H7 (cell line): ENCODE results near the gene SRPRA. TPM values are rescaled to one million over a fixed set of nuclear protein-coding genes. Genes with fewer than 3 reads are reported as not detected.
A peak's percentile ranks its signal among the peaks of the same experiment; 100 is the strongest.
"Not testable (repeated sequence)": the region's sequence is repeated elsewhere in the genome, so short reads cannot be mapped to it uniquely, and the experiment has no call there.

Experiments
- DNase-seq: peaks from one replicate; pipeline ENCODE4 v3.0.0; 2012
- H3K27me3 ChIP-seq: 2 replicates; pipeline ENCODE4 v1.6.0; 2011; ENCODE audit warnings: mild to moderate bottlenecking, low read length; ENCODE audit not compliant: control insufficient read depth, insufficient read depth
- H3K36me3 ChIP-seq: replicated peaks from 2 replicates; pipeline ENCODE4 v1.5.1; 2011; ENCODE audit warnings: low read length; ENCODE audit not compliant: control insufficient read depth, insufficient read depth
- H3K4me3 ChIP-seq: 2 replicates; pipeline ENCODE4 v1.5.1; 2011; ENCODE audit warnings: low read depth, mild to moderate bottlenecking, control low read depth, low read length, moderate library complexity; ENCODE audit not compliant: insufficient read depth
- total RNA-seq: library from RNA; depleted of rRNA; stranded (reverse); fragments of >200 nt; shearing (Covaris generic); gene quantifications from 2 replicates; pipeline ENCODE4 v1.2.3, GENCODE V29; 2014; rRNA removed

The SRPRA gene, protein sequence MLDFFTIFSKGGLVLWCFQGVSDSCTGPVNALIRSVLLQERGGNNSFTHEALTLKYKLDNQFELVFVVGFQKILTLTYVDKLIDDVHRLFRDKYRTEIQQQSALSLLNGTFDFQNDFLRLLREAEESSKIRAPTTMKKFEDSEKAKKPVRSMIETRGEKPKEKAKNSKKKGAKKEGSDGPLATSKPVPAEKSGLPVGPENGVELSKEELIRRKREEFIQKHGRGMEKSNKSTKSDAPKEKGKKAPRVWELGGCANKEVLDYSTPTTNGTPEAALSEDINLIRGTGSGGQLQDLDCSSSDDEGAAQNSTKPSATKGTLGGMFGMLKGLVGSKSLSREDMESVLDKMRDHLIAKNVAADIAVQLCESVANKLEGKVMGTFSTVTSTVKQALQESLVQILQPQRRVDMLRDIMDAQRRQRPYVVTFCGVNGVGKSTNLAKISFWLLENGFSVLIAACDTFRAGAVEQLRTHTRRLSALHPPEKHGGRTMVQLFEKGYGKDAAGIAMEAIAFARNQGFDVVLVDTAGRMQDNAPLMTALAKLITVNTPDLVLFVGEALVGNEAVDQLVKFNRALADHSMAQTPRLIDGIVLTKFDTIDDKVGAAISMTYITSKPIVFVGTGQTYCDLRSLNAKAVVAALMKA
- 65.9 and 72.7 TPM in 2 replicates for total RNA-seq

GRCh38 chr11:126268708-126269579 lies at the start of gene SRPRA, which contains the start of gene FOXRED1:
SRPRA (minus strand) TSS chr11:126268895; CDS start chr11:126268804, 91 bp downstream.
FOXRED1 (plus strand) TSS chr11:126269154; CDS start chr11:126269207, 53 bp downstream.
- DNase-seq: peak; percentile 100
- peak within 1 kb of the TSS; percentile 88 for H3K4me3 ChIP-seq

DNA sequence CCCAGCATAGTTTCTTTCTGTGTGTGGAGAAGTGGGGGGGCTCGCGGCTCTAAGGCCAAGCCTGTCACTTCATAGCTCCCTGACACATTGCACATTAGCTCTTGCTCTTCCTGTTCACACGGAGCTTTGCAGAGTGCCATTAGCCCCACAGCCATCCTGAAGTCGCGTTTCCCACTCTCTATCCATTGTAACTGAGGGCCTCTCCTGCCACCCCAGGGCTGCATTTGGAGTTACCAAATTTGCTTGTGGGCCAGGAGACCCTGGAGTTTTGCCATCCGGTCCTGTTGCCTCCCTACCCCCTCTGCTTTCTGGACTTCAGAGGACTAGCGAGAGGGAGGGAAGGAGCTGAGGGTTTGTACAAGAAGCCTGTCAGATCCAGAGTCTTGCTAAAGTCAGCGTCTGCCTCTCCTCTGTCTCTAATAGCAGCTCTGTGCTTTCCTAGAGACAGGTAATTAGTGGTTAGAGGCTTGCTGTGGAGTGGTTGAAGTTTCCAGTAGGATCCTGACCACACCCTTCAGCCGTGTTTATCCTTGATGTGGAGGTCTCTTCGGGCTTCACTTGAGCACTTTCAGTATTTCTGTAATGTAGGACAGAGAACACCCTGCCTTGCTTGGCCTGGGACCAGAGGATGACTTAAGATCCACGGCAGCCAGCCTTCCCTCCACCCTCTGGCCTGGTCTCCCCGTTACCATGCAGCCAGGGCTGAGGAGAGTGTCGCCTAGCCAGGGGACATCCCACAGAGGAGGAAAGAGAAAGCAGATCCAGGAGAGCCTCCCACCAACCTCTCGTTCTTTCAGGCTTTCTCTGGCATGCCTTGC lies 49.3 kb upstream of the SRPRA start:
- DNase-seq: no peak
- Histone ChIP-seq H3K4me3 (no peak overlapping the region), H3K27me3 (no peaks in the 10 kb centered on the region), H3K36me3 (no peaks in the 10 kb centered on the region; the same call in 1 of the 2 replicates)

More at GRCh38 chr11:126268708-126269579, at the start of gene SRPRA, which contains the start of gene FOXRED1:
- Histone ChIP-seq H3K27me3 (no peaks in the 10 kb centered on the region), H3K36me3 (peaks cover 47% of the 10 kb centered on the region)

- Histone ChIP-seq H3K27me3 (no peaks in the 10 kb centered on the region), H3K36me3 (no peaks in the 10 kb centered on the region; the same call in 1 of the 2 replicates), H3K4me3 (no peak overlapping the region)
- no peak for DNase-seq
Measured at GRCh38 chr11:126317432-126317755, 48.7 kb upstream of the SRPRA start.

DNA sequence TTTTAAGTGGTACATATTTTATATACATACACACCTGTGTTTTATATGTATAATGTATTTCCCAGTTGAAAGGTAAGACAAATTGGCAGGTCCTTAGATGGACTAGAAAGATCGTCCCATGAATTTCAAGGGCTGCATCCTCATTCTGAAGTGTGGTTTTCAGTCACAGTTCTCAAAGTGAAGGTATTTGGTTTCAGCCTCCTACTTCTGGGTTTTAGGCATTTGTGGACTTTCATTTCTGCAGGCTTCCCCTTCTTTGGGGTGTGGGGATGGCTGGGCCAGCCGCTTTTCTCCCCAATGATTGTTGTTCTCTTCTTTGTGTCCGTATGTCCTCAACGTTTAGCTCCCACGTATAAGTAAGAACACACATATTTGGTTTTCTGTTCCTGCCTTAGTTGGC lies 45.1 kb upstream of the SRPRA start:
- Histone ChIP-seq H3K27me3 (no peaks in the 10 kb centered on the region), H3K4me3 (no peak overlapping the region), H3K36me3 (no peaks in the 10 kb centered on the region; the same call in 1 of the 2 replicates)
- no peak for DNase-seq

- no peaks in the 10 kb centered on the region for H3K27me3 ChIP-seq
- DNase-seq: no peak
- H3K4me3 ChIP-seq: no peak overlapping the region
- no peaks in the 10 kb centered on the region; the same call in 1 of the 2 replicates for H3K36me3 ChIP-seq
Measured at GRCh38 chr11:126312961-126313360, 44.3 kb upstream of the SRPRA start.

GRCh38 chr11:126311401-126312291 lies 43.0 kb upstream of the SRPRA start:
- no peak for DNase-seq
- Histone ChIP-seq H3K27me3 (no peaks in the 10 kb centered on the region), H3K4me3 (no peak overlapping the region), H3K36me3 (no peaks in the 10 kb centered on the region; the same call in 1 of the 2 replicates)

- no peaks in the 10 kb centered on the region; the same call in 1 of the 2 replicates for H3K36me3 ChIP-seq
- DNase-seq: no peak
- no peaks in the 10 kb centered on the region for H3K27me3 ChIP-seq
- no peak overlapping the region for H3K4me3 ChIP-seq
Measured at GRCh38 chr11:126310992-126311310, 42.3 kb upstream of the SRPRA start.

DNA sequence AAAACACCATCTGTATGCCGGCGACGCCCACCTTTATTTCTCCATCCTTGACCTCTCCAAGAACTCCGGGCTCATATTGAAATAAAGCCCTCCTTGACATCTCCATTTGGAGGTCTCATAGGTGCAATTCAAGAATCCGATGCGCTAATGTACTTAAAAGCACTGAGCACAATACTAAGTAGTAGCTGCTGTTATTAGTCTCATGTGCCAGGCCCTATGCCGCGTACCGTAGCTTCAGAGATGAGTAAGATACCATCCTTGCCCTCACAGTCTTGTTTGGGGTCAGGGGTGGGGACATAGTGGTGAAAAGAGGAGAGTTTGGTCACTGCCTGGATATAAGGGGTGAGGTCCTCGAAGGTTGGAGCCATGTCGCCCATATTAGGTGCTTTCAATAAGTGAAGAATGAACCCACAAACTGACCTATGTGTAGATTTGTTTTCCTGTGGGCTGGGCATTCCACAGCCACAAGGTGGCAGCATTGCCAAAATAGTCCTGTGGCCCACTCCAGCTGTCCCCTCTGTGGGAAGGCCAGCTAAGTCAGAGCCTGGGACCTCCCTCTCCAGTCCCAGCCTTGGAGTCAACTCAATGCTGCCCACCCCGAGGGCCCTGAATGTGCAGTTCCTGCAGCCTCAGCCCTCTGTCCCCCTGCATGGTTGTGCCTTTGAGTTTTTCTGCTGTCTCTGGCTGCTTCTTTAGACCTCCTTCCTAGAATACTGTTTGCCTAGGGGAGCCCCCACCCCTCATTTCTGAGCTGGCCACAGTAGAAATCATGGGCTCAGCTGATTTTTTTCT lies 41.7 kb upstream of the SRPRA start:
- peak; percentile 82 for DNase-seq
- Histone ChIP-seq H3K36me3 (no peaks in the 10 kb centered on the region; the same call in 1 of the 2 replicates), H3K27me3 (no peaks in the 10 kb centered on the region), H3K4me3 (no peak overlapping the region)

- not testable (repeated sequence) for H3K27me3 ChIP-seq, DNase-seq, H3K36me3 ChIP-seq, H3K4me3 ChIP-seq
Measured at GRCh38 chr11:126308771-126309170, 40.1 kb upstream of the SRPRA start.

DNA sequence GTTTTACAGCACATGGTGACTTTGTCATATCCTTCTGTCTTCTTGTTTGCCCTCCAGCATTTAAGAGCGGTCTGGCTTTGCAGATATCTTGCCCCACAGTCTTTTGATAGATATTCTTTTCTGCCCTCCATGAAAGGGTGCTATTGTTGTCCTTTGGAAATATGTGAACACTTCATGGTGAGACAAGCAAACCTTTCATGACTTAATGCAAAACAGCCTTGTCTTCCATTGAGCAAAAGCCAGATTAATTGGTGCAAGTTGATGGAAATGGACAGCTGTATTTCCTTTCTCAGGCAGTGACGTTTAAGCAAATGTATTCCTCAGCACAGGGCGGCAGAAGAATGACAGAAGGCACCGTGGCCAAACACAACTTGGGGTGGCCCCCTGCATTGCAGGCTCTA lies 39.6 kb upstream of the SRPRA start:
- Histone ChIP-seq H3K27me3 (no peaks in the 10 kb centered on the region), H3K36me3 (no peaks in the 10 kb centered on the region; the same call in 1 of the 2 replicates), H3K4me3 (no peak overlapping the region)
- DNase-seq: no peak

DNA sequence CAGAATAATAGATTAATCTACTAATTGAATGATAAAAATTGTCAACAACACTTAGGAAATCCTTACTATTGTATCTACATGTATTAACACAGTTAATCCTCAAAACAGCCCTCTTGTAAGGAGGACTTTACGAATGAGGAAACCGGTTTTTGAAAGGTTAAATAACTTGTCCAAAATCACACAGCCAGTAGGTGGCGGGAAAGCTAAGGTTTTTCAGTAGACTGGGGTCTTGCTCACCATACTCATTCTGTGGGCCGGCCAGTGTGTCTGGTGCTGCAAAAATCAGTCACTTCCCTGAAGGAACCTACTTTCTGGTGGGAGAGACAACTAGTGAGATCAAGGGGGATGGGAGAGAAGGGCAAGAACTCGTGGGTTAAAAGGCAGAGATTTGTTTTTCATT lies 39.0 kb upstream of the SRPRA start:
- H3K27me3 ChIP-seq: no peaks in the 10 kb centered on the region
- no peaks in the 10 kb centered on the region; the same call in 1 of the 2 replicates for H3K36me3 ChIP-seq
- peak; percentile 55 for DNase-seq
- no peak overlapping the region for H3K4me3 ChIP-seq

GRCh38 chr11:126305699-126306098 lies 37.0 kb upstream of the SRPRA start:
- no peak overlapping the region for H3K4me3 ChIP-seq
- no peak for DNase-seq
- H3K27me3 ChIP-seq: no peaks in the 10 kb centered on the region
- H3K36me3 ChIP-seq: no peaks in the 10 kb centered on the region; the same call in 1 of the 2 replicates
